GM23338 (cell line): ENCODE results near the gene ITIH5. TPM values are rescaled to one million over a fixed set of nuclear protein-coding genes. Genes with fewer than 3 reads are reported as not detected.

Source experiments
- ATAC-seq: fragments of 200-7000 bp; cut with Tn5 transposase; 3 replicates; pipeline ENCODE4 v1.9.1; 2020
- DNase-seq: peaks from one replicate; pipeline ENCODE4 v3.0.0-alpha.2; 2015; ENCODE audit warnings: low spot score
- H2AFZ ChIP-seq: fragments of 200-600 bp; sonication (generic); 2 replicates; pipeline ENCODE4 v1.8.0; 2016; ENCODE audit warnings: antibody characterized with exemption, mild to moderate bottlenecking, moderate library complexity
- H3F3A ChIP-seq: fragments of 200-600 bp; sonication (generic); replicated peaks from 2 replicates; pipeline ENCODE4 v1.8.0; 2017; ENCODE audit warnings: antibody characterized with exemption, mixed run types, low read depth
- H3K27ac ChIP-seq: fragments of 200-600 bp; sonication (generic); 2 replicates; pipeline ENCODE4 v1.6.1; 2016; ENCODE audit warnings: low read depth
- H3K27me3 ChIP-seq: fragments of 200-600 bp; sonication (generic); 2 replicates; pipeline ENCODE4 v1.8.0; 2016; ENCODE audit warnings: mild to moderate bottlenecking, mixed run types, moderate library complexity; ENCODE audit not compliant: insufficient read depth
- H3K36me3 ChIP-seq: fragments of 200-600 bp; sonication (generic); 2 replicates; pipeline ENCODE4 v1.8.0; 2016; ENCODE audit warnings: mild to moderate bottlenecking; ENCODE audit not compliant: insufficient read depth
- H3K4me1 ChIP-seq: fragments of 200-600 bp; sonication (generic); 2 replicates; pipeline ENCODE4 v1.8.0; 2016; ENCODE audit warnings: mild to moderate bottlenecking, moderate library complexity; ENCODE audit not compliant: insufficient read depth
- H3K4me2 ChIP-seq: fragments of 200-600 bp; sonication (generic); 2 replicates; pipeline ENCODE4 v1.7.1; 2017; ENCODE audit warnings: mixed run types
- H3K4me3 ChIP-seq: fragments of 200-600 bp; sonication (generic); 2 replicates; pipeline ENCODE4 v1.6.1; 2016; ENCODE audit warnings: mixed run types
- H3K79me2 ChIP-seq: fragments of 200-600 bp; sonication (generic); replicated peaks from 2 replicates; pipeline ENCODE4 v1.8.0; 2017; ENCODE audit warnings: mild to moderate bottlenecking; ENCODE audit not compliant: insufficient read depth
- H3K9me2 ChIP-seq: fragments of 200-600 bp; sonication (generic); 2 replicates; pipeline ENCODE4 v1.8.0; 2017; ENCODE audit not compliant: insufficient read depth
- H4K20me1 ChIP-seq: fragments of 200-600 bp; sonication (generic); replicated peaks from 2 replicates; pipeline ENCODE4 v1.8.0; 2017; ENCODE audit warnings: mild to moderate bottlenecking; ENCODE audit not compliant: insufficient read depth
- H3K27ac Mint-ChIP-seq: 2 replicates; pipeline ENCODE4 v1.8.0; 2020; ENCODE audit warnings: inconsistent platforms, mild to moderate bottlenecking, moderate library complexity, mixed read lengths
- H3K27me3 Mint-ChIP-seq: 3 replicates; pipeline ENCODE4 v1.8.0; 2022; ENCODE audit warnings: low read depth, mild to moderate bottlenecking, moderate library complexity, mixed read lengths, inconsistent platforms; ENCODE audit not compliant: insufficient read depth, poor library complexity
- H3K36me3 Mint-ChIP-seq: 3 replicates; pipeline ENCODE4 v1.8.0; 2021; ENCODE audit warnings: low read depth, mild to moderate bottlenecking, inconsistent platforms, moderate library complexity, mixed read lengths
- H3K4me1 Mint-ChIP-seq: 3 replicates; pipeline ENCODE4 v1.8.0; 2020; ENCODE audit warnings: mild to moderate bottlenecking, inconsistent platforms, mixed read lengths
- H3K4me3 Mint-ChIP-seq: 3 replicates; pipeline ENCODE4 v1.8.0; 2021; ENCODE audit warnings: moderate library complexity, mild to moderate bottlenecking, inconsistent platforms, mixed read lengths
- H3K9me3 Mint-ChIP-seq: 3 replicates; pipeline ENCODE4 v1.8.0; 2020; ENCODE audit warnings: moderate library complexity, mild to moderate bottlenecking, inconsistent platforms, mixed read lengths
- CTCF ChIP-seq, 2 experiments: fragments of 200-600 bp in 1 of 2; sonication (generic) in 1 of 2; conservative IDR thresholded peaks; 2 replicates each; pipeline versions ENCODE4 v1.5.1 to v1.6.1; 2016 to 2017; ENCODE audit warnings: antibody characterized with exemption in 2 of 2, low read depth in 2 of 2, mild to moderate bottlenecking in 2 of 2, moderate library complexity in 1 of 2
- JUNB ChIP-seq: IDR thresholded peaks from one replicate; pipeline ENCODE4 v1.6.1; 2016; ENCODE audit warnings: antibody characterized with exemption; ENCODE audit not compliant: unreplicated experiment
- NANOG ChIP-seq: IDR thresholded peaks from 2 replicates; pipeline ENCODE4 v1.6.1; 2016; ENCODE audit warnings: antibody characterized with exemption, borderline replicate concordance
- POLR2AphosphoS5 ChIP-seq: IDR thresholded peaks from 2 replicates; pipeline ENCODE4 v1.6.1; 2016; ENCODE audit warnings: antibody characterized with exemption, low read depth
- polyA plus RNA-seq: library from polyadenylated mRNA; unstranded; fragments of >200 nt; fragmentation: Nextera tagmentation; extraction: Ambion mirVana; gene quantifications from 2 replicates; pipeline ENCODE4 v1.2.1, GENCODE V29; 2016
- total RNA-seq: library from RNA; depleted of rRNA; stranded (reverse); fragments of >200 nt; shearing (Covaris generic); gene quantifications from 2 replicates; pipeline ENCODE4 v1.2.3, GENCODE V29; 2014
- TF ChIP-seq, protein P1 (sequence below): IDR thresholded peaks from 2 replicates; pipeline ENCODE4 v1.6.1; 2016; ENCODE audit warnings: antibody characterized with exemption

ITIH5 gene
- total and polyA plus RNA-seq, 2 experiments from 2014 or later: 0.99 to 2.2 TPM

- Mint-ChIP-seq H3K27me3 (no peaks in the 10 kb centered on the region), H3K27ac (peak overlapping the region; percentile 87), H3K4me1 (peaks cover 20% of the 10 kb centered on the region), H3K9me3 (peaks cover 14% of the 10 kb centered on the region; the same call in 2 of the 3 replicates), H3K36me3 (peaks cover 20% of the 10 kb centered on the region), H3K4me3 (peak overlapping the region; percentile 9; the same call in 2 of the 3 replicates)
- Histone ChIP-seq H3K4me2 (peak overlapping the region; percentile 62), H3K79me2 (no peaks in the 10 kb centered on the region), H2AFZ (no peak overlapping the region), H3F3A (no peaks in the 10 kb centered on the region), H3K4me3 (peak overlapping the region; percentile 9; the same call in 1 of the 2 replicates), H4K20me1 (no peaks in the 10 kb centered on the region), H3K27me3 (no peaks in the 10 kb centered on the region), H3K27ac (peak overlapping the region; percentile 64), H3K9me2 (0 out of 2 replicates have a peak, but pooled peaks cover 3% of the 10 kb centered on the region), H3K4me1 (peaks cover 11% of the 10 kb centered on the region), H3K36me3 (no peaks in the 10 kb centered on the region)
- ATAC-seq (peak; percentile 100), DNase-seq (peak; percentile 89)
- TF ChIP-seq, protein P1, sequence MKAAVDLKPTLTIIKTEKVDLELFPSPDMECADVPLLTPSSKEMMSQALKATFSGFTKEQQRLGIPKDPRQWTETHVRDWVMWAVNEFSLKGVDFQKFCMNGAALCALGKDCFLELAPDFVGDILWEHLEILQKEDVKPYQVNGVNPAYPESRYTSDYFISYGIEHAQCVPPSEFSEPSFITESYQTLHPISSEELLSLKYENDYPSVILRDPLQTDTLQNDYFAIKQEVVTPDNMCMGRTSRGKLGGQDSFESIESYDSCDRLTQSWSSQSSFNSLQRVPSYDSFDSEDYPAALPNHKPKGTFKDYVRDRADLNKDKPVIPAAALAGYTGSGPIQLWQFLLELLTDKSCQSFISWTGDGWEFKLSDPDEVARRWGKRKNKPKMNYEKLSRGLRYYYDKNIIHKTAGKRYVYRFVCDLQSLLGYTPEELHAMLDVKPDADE: peak; percentile 25; the same call in 1 of the 2 replicates
- TF ChIP-seq JUNB (no peak), NANOG (peak; percentile 74)
These were observed 31.2 kb downstream of the ITIH5 start for GRCh38 chr10:7635408-7636125.

DNA sequence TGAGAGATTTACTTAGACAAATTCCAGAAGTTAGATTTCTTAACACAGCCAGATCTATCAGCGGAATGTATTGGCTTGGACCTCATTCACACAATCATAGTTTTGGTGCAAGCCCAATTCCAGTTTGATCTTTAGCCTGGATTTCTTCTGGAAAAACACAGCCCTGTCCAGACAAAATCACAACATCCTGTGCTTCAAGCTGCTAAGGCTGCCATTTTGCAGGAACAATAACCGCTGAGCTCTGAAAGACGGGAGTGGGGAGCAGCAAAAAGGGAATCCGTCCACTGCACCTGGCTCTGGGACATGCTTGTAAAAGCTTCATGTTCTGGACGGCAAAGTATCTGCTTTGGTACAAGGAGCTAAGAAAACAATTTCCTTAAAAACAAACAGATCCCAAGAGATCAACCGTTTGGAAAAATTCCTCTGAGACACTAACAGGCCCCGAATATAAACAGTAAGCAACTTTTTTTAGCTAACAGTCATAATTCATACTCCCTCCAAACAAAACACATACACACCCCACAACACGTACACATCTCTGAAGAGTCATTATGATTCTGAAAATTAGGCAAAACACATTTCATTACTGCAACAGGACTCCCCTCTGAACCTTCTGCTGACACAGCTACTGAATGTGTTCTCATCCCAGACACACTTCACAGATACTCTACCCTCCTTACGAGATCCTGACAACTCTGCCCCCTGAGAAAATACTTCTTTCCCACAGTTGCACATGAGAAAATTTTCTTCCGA lies 32.4 kb downstream of the ITIH5 start:
- no peak overlapping the region for H2AFZ ChIP-seq
- H3K4me2 ChIP-seq: no peak overlapping the region
- H3F3A ChIP-seq: peaks cover 5% of the 10 kb centered on the region
- H3K4me3 ChIP-seq: no peak overlapping the region
- no peak overlapping the region for H3K4me3 Mint-ChIP-seq
- peaks cover 18% of the 10 kb centered on the region; the same call in 2 of the 3 replicates for H3K9me3 Mint-ChIP-seq
- H3K36me3 ChIP-seq: no peaks in the 10 kb centered on the region
- H3K27me3 ChIP-seq: no peaks in the 10 kb centered on the region
- H3K36me3 Mint-ChIP-seq: peaks cover 20% of the 10 kb centered on the region
- ATAC-seq (no peak), DNase-seq (no peak)
- H4K20me1 ChIP-seq: no peaks in the 10 kb centered on the region
- H3K79me2 ChIP-seq: no peaks in the 10 kb centered on the region
- peaks cover 3% of the 10 kb centered on the region for H3K27me3 Mint-ChIP-seq
- no peak for TF ChIP-seq POLR2AphosphoS5
- no peak for TF ChIP-seq CTCF (conservative IDR thresholded peaks at IDR 0.05; ENCODE audit: low read depth in 2 of 2)
- H3K27ac ChIP-seq: peak overlapping the region; percentile 61
- peaks cover 20% of the 10 kb centered on the region for H3K4me1 Mint-ChIP-seq
- peak overlapping the region; percentile 55; the same call in 1 of the 2 replicates for H3K27ac Mint-ChIP-seq
- H3K4me1 ChIP-seq: peaks cover 11% of the 10 kb centered on the region
- 0 out of 2 replicates have a peak, but pooled peaks cover 9% of the 10 kb centered on the region for H3K9me2 ChIP-seq
